Sigmoid colon (tissue), 7 donors: Measurements from ENCODE around the gene L2HGDH. TPM values are rescaled to one million over a fixed set of nuclear protein-coding genes. Genes with fewer than 3 reads are reported as not detected.
A peak's percentile ranks its signal among the peaks of the same experiment; 100 is the strongest.
"Not testable (repeated sequence)": the region's sequence is repeated elsewhere in the genome, so short reads cannot be mapped to it uniquely, and the experiment has no call there.

ENCODE experiments used
- DNase-seq: peaks from one replicate; pipeline ENCODE4 v3.0.0-alpha.2; 2019
- H3K27ac ChIP-seq, 4 donors: fragments of 200-600 bp; sonication (generic); one replicate each; pipeline ENCODE4 v1.5.1; 2016 to 2019; ENCODE audit warnings: mild to moderate bottlenecking in 1 of 4
- H3K27me3 ChIP-seq, 3 donors: fragments of 200-600 bp; sonication (generic); one replicate each; pipeline ENCODE4 v1.5.1; 2019; ENCODE audit warnings: mild to moderate bottlenecking in 1 of 3
- H3K36me3 ChIP-seq, 4 donors: fragments of 200-600 bp; sonication (generic); one replicate each; pipeline ENCODE4 v1.5.1; 2016 to 2019
- H3K4me1 ChIP-seq, 4 donors: fragments of 200-600 bp; sonication (generic); one replicate each; pipeline ENCODE4 v1.5.1; 2017 to 2019
- H3K4me3 ChIP-seq, 4 donors: fragments of 200-600 bp; sonication (generic); one replicate each; pipeline ENCODE4 v1.5.1; 2017 to 2019; ENCODE audit warnings: mild to moderate bottlenecking in 2 of 4, moderate library complexity in 1 of 4
- H3K9me3 ChIP-seq, 4 donors: fragments of 200-600 bp in 3 of 4; sonication (generic) in 3 of 4; one replicate each; pipeline versions ENCODE4 v1.5.1 to v1.6.1; 2013 to 2019
- CTCF ChIP-seq, 4 experiments: fragments of 450-650 bp in 3 of 4; fragments of 200-600 bp in 1 of 4; IDR thresholded peaks; one replicate each; pipeline ENCODE4 v1.5.1; 2016 to 2019; ENCODE audit warnings: antibody characterized with exemption in 4 of 4, mild to moderate bottlenecking in 3 of 4, moderate library complexity in 2 of 4
- EP300 ChIP-seq, 4 donors: sonication (generic); formaldehyde crosslinking; IDR thresholded peaks; one replicate each; pipeline ENCODE4 v1.6.1; 2017; ENCODE audit warnings: antibody characterized with exemption in 4 of 4
- POLR2A ChIP-seq, 2 donors: fragments of 450-650 bp; IDR thresholded peaks; one replicate each; pipeline ENCODE4 v1.6.1; 2016; ENCODE audit warnings: antibody characterized with exemption in 2 of 2, mild to moderate bottlenecking in 2 of 2, moderate library complexity in 2 of 2
- POLR2AphosphoS5 ChIP-seq, 4 donors: sonication (generic); formaldehyde crosslinking; IDR thresholded peaks; one replicate each; pipeline ENCODE4 v1.6.1; 2017; ENCODE audit warnings: antibody characterized with exemption in 4 of 4
- WGBS, 2 donors: extraction: QIAGEN DNeasy Blood & Tissue Kit; methylation state at CpG; one replicate each; pipeline ENCODE4 v1.1.7; 2013; 5-methylcytosine and 5-hydroxymethylcytosine counted together
- intact Hi-C: fragments of 100-400 bp; cut with DNase I; formaldehyde crosslinking; loops from one replicate; pipeline ENCODE4 v1.15.1; 2023
- polyA plus RNA-seq, 3 donors: library from polyadenylated mRNA; stranded (reverse); fragments of 200-250 nt; gene quantifications; one replicate each; pipeline ENCODE4 v1.2.3, GENCODE V29; 2013
- total RNA-seq, 4 donors: library from RNA; depleted of rRNA; stranded (reverse); fragments of >200 nt; gene quantifications; one replicate each; pipeline ENCODE4 v1.1.0, GENCODE V29; 2016
- donor health status: healthy with polysubstance abuse.
- donor health status: Bipolar disorder and iron deficiency.
- donor health status: healthy.

L2HGDH gene
- total and polyA plus RNA-seq, 7 donors: 2.7 to 6.7 (median 3.9) TPM

- no peak for DNase-seq
- no peaks in the 10 kb centered on the region for H3K27me3 ChIP-seq
- no peaks in the 10 kb centered on the region for H3K9me3 ChIP-seq
- no peak overlapping the region for H3K4me3 ChIP-seq
- H3K4me1 ChIP-seq: peaks cover 0 to 17% (median 9%) of the 10 kb centered on the region in 4 donors
- H3K36me3 ChIP-seq: peaks cover 0 to 28% (median 8%) of the 10 kb centered on the region in 4 donors
- 91% methylated on average over 4 of the region's 4 CpGs for WGBS, 2 donors
- intact Hi-C loops: no loop called here
- TF ChIP-seq POLR2A (IDR thresholded peaks at IDR 0.05): no peak
- no peak for TF ChIP-seq EP300 (IDR thresholded peaks at IDR 0.05)
- no peak for TF ChIP-seq CTCF (IDR thresholded peaks at IDR 0.05)
- TF ChIP-seq POLR2AphosphoS5 (IDR thresholded peaks at IDR 0.05): no peak
- no peak overlapping the region for H3K27ac ChIP-seq
Measured at GRCh38 chr14:50357753-50358395, 45.8 kb upstream of the L2HGDH start.

- TF ChIP-seq POLR2A (IDR thresholded peaks at IDR 0.05) (no peak), EP300 (IDR thresholded peaks at IDR 0.05) (no peak)
- 90 to 94% methylated on average over 6 of the region's 6 CpGs for WGBS, 2 donors
Measured at GRCh38 chr14:50357124-50357523, 45.1 kb upstream of the L2HGDH start.

GRCh38 chr14:50356283-50356682 lies 44.3 kb upstream of the L2HGDH start:
- H3K27ac ChIP-seq, DNase-seq, intact Hi-C loops, H3K4me3 ChIP-seq, H3K27me3 ChIP-seq, H3K9me3 ChIP-seq: not testable (repeated sequence)
- Histone ChIP-seq H3K36me3 (peaks cover 0 to 28% (median 8%) of the 10 kb centered on the region in 4 donors), H3K4me1 (peaks cover 0 to 33% (median 18%) of the 10 kb centered on the region in 4 donors)
- WGBS, 2 donors: 95% methylated on average over 3 of the region's 3 CpGs

More at GRCh38 chr14:50357124-50357523, 45.1 kb upstream of the L2HGDH start:
- intact Hi-C loops: no loop called here
- Histone ChIP-seq H3K36me3 (peaks cover 0 to 28% (median 8%) of the 10 kb centered on the region in 4 donors), H3K27ac (no peak overlapping the region), H3K4me3 (no peak overlapping the region), H3K27me3 (no peaks in the 10 kb centered on the region), H3K9me3 (no peaks in the 10 kb centered on the region), H3K4me1 (peaks cover 0 to 25% (median 12%) of the 10 kb centered on the region in 4 donors)
- DNase-seq: no peak

GRCh38 chr14:50355692-50356091 lies 43.7 kb upstream of the L2HGDH start:
- Histone ChIP-seq H3K9me3 (no peaks in the 10 kb centered on the region), H3K27ac (no peak overlapping the region), H3K4me3 (no peak overlapping the region), H3K4me1 (peaks cover 0 to 39% (median 22%) of the 10 kb centered on the region in 4 donors), H3K36me3 (peaks cover 0 to 28% (median 8%) of the 10 kb centered on the region in 4 donors), H3K27me3 (no peaks in the 10 kb centered on the region)
- whole genome bisulfite sequencing, 2 donors: 38 to 69% methylated on average over 1 of the region's 1 CpG
- no peak for TF ChIP-seq POLR2A (IDR thresholded peaks at IDR 0.05)
- DNase-seq: no peak
- intact Hi-C loops: no loop called here

- no peak for TF ChIP-seq POLR2AphosphoS5 (IDR thresholded peaks at IDR 0.05)
- no peak for TF ChIP-seq EP300 (IDR thresholded peaks at IDR 0.05)
- no peak for TF ChIP-seq CTCF (IDR thresholded peaks at IDR 0.05)
- TF ChIP-seq POLR2A (IDR thresholded peaks at IDR 0.05): no peak
- WGBS, 2 donors: 66 to 74% methylated on average over 1 of the region's 1 CpG
- H3K9me3 ChIP-seq: no peaks in the 10 kb centered on the region
- H3K36me3 ChIP-seq: peaks cover 0 to 28% (median 8%) of the 10 kb centered on the region in 4 donors
- peaks cover 0 to 43% (median 28%) of the 10 kb centered on the region in 4 donors for H3K4me1 ChIP-seq
- no peak overlapping the region for H3K4me3 ChIP-seq
- DNase-seq: no peak
- intact Hi-C loops: no loop called here
- no peaks in the 10 kb centered on the region for H3K27me3 ChIP-seq
- no peak overlapping the region for H3K27ac ChIP-seq
Measured at GRCh38 chr14:50354527-50354926, 42.5 kb upstream of the L2HGDH start.

- TF ChIP-seq POLR2AphosphoS5 (IDR thresholded peaks at IDR 0.05): no peak
- Histone ChIP-seq H3K4me3 (no peak overlapping the region), H3K36me3 (peaks cover 0 to 20% (median 4%) of the 10 kb centered on the region in 4 donors), H3K9me3 (no peaks in the 10 kb centered on the region), H3K4me1 (peaks cover 0 to 57% (median 42%) of the 10 kb centered on the region in 4 donors), H3K27me3 (no peaks in the 10 kb centered on the region), H3K27ac (peak overlapping the region in 3 of 4 donors; percentile 45 to 70 (median 66))
- intact Hi-C loops: no loop called here
- 87 to 91% methylated on average over 4 of the region's 4 CpGs for WGBS, 2 donors
- DNase-seq: no peak
Measured at GRCh38 chr14:50353126-50353525, 41.1 kb upstream of the L2HGDH start.
